IMR-90 (cell line): ENCODE measurements around the gene DTX3L. TPM values are rescaled to one million over a fixed set of nuclear protein-coding genes. Genes with fewer than 3 reads are reported as not detected.
A peak's percentile ranks its signal among the peaks of the same experiment; 100 is the strongest.

Experiments
- ATAC-seq: fragments of 200-7000 bp; cut with Tn5 transposase; 2 replicates; pipeline ENCODE4 v1.9.1; 2020; ENCODE audit warnings: low read depth, mild to moderate bottlenecking, moderate library complexity
- BruUV-seq: library from RNA; stranded (reverse); fragments of 400-500 nt; replicated peaks from 2 replicates; lab custom pipeline; 2021; lab: Mats Ljungman, UMichigan
- CTCF ChIA-PET: fragments of 300-600 bp; formaldehyde crosslinking; extraction: SDS; loops from one replicate; lab custom pipeline; 2021; ENCODE audit warnings: antibody characterized with exemption; lab: Yijun Ruan, JAX
- POLR2A ChIA-PET: fragments of 300-600 bp; sonication (Branson Sonifier 250); formaldehyde crosslinking; loops from one replicate; lab custom pipeline; 2022; ENCODE audit warnings: antibody characterized with exemption; ENCODE audit not compliant: unreplicated experiment; lab: Charles Lee
- DNase-seq: peaks from one replicate; pipeline ENCODE4 v3.0.0; 2013
- H2AFZ ChIP-seq: replicated peaks from 2 replicates; pipeline ENCODE3; 2013; ENCODE audit warnings: low read length, mild to moderate bottlenecking; ENCODE audit not compliant: poor library complexity
- H2AK5ac ChIP-seq: 2 replicates; pipeline ENCODE4 v1.6.1; 2013; ENCODE audit warnings: low read depth, low read length, inconsistent platforms
- H2AK9ac ChIP-seq: replicated peaks from 2 replicates; pipeline ENCODE3; 2013; ENCODE audit warnings: mild to moderate bottlenecking, low read depth, low read length, moderate library complexity; ENCODE audit not compliant: poor library complexity
- H2BK120ac ChIP-seq: 2 replicates; pipeline ENCODE4 v1.6.1; 2013; ENCODE audit warnings: low read depth, low read length, inconsistent platforms
- H2BK15ac ChIP-seq: 3 replicates; pipeline ENCODE4 v1.6.1; 2013; ENCODE audit warnings: low read depth, low read length, inconsistent platforms
- H2BK20ac ChIP-seq: 2 replicates; pipeline ENCODE4 v1.6.1; 2013; ENCODE audit warnings: low read depth, mild to moderate bottlenecking, inconsistent platforms, low read length, moderate library complexity
- H2BK5ac ChIP-seq: 2 replicates; pipeline ENCODE4 v1.6.1; 2013; ENCODE audit warnings: mild to moderate bottlenecking, low read depth, low read length, inconsistent platforms; ENCODE audit not compliant: poor library complexity, severe bottlenecking
- H3K14ac ChIP-seq: replicated peaks from 2 replicates; pipeline ENCODE4 v1.6.1; 2013; ENCODE audit warnings: low read depth, low read length, inconsistent platforms
- H3K18ac ChIP-seq: 2 replicates; pipeline ENCODE4 v1.6.1; 2013; ENCODE audit warnings: low read depth, low read length, control low read depth
- H3K23ac ChIP-seq: 2 replicates; pipeline ENCODE4 v1.6.1; 2013; ENCODE audit warnings: low read depth, low read length, inconsistent platforms
- H3K27ac ChIP-seq: 2 replicates; pipeline ENCODE4 v1.5.1; 2013; ENCODE audit warnings: mild to moderate bottlenecking, control low read depth, low read length; ENCODE audit not compliant: insufficient read depth
- H3K27me3 ChIP-seq: 2 replicates; pipeline ENCODE4 v1.6.1; 2013; ENCODE audit warnings: low read length; ENCODE audit not compliant: control insufficient read depth, insufficient read depth
- H3K36me3 ChIP-seq: 2 replicates; pipeline ENCODE4 v1.6.1; 2013; ENCODE audit warnings: low read length, mixed read lengths; ENCODE audit not compliant: control insufficient read depth, insufficient read depth
- H3K4ac ChIP-seq: 2 replicates; pipeline ENCODE4 v1.6.1; 2013; ENCODE audit warnings: low read depth, low read length, inconsistent platforms
- H3K4me1 ChIP-seq: 2 replicates; pipeline ENCODE4 v1.6.1; 2013; ENCODE audit warnings: low read length, mixed read lengths; ENCODE audit not compliant: control insufficient read depth, insufficient read depth
- H3K4me2 ChIP-seq: 2 replicates; pipeline ENCODE4 v1.6.1; 2013; ENCODE audit warnings: low read depth, mild to moderate bottlenecking, control low read depth, low read length, moderate library complexity
- H3K4me3 ChIP-seq: 2 replicates; pipeline ENCODE4 v1.5.1; 2013; ENCODE audit warnings: low read depth, mild to moderate bottlenecking, control low read depth, low read length, moderate library complexity; ENCODE audit not compliant: insufficient read depth
- H3K56ac ChIP-seq: 2 replicates; pipeline ENCODE4 v1.6.1; 2013; ENCODE audit warnings: low read length, inconsistent platforms; ENCODE audit not compliant: insufficient read depth; ENCODE audit errors: extremely low read depth
- H3K79me1 ChIP-seq, 2 experiments: 2 replicates each; pipeline ENCODE4 v1.6.1; 2013; ENCODE audit warnings: low read length in 2 of 2, inconsistent platforms in 1 of 2, low read depth in 1 of 2
- H3K9ac ChIP-seq: 2 replicates; pipeline ENCODE4 v1.6.1; 2013; ENCODE audit warnings: low read depth, low read length, control low read depth
- H3K9me1 ChIP-seq: 2 replicates; pipeline ENCODE4 v1.6.1; 2013; ENCODE audit warnings: low read length, inconsistent platforms; ENCODE audit not compliant: insufficient read depth
- H3K9me3 ChIP-seq: 2 replicates; pipeline ENCODE4 v1.6.1; 2013; ENCODE audit warnings: low read length; ENCODE audit not compliant: control insufficient read depth, insufficient read depth
- H4K20me1 ChIP-seq: 2 replicates; pipeline ENCODE4 v1.6.1; 2013; ENCODE audit warnings: low read length, inconsistent platforms; ENCODE audit not compliant: insufficient read depth
- H4K5ac ChIP-seq: 2 replicates; pipeline ENCODE4 v1.6.1; 2013; ENCODE audit warnings: mild to moderate bottlenecking, low read depth, low read length, control low read depth
- H4K8ac ChIP-seq, 2 experiments: 2 replicates each; pipeline ENCODE4 v1.6.1; 2013; ENCODE audit warnings: low read depth in 2 of 2, low read length in 2 of 2, control low read depth in 1 of 2, inconsistent platforms in 1 of 2
- H4K91ac ChIP-seq: 2 replicates; pipeline ENCODE4 v1.6.1; 2013; ENCODE audit warnings: low read depth, low read length, inconsistent platforms; ENCODE audit not compliant: insufficient read depth
- MXI1 ChIP-seq: IDR thresholded peaks from 2 replicates; pipeline ENCODE4 v1.6.1; 2012; ENCODE audit warnings: low read depth, mild to moderate bottlenecking, low read length, moderate library complexity, borderline replicate concordance
- NFE2L2 ChIP-seq: fragments of 150-350 bp; IDR thresholded peaks from 2 replicates; pipeline ENCODE4 v1.6.1; 2016; ENCODE audit warnings: low read depth, mild to moderate bottlenecking, low read length
- WGBS, 2 experiments: methylation state at CpG; one replicate each; pipeline versions ENCODE4 v1.1.5 to v1.1.7; 2013; ENCODE audit warnings: missing lambda C conversion rate in 2 of 2; ENCODE audit not compliant: insufficient read length in 1 of 2; ENCODE audit errors: extremely low coverage in 2 of 2; 5-methylcytosine and 5-hydroxymethylcytosine counted together
- dilution Hi-C: fragments of 300-500 bp; cut with HindIII; formaldehyde crosslinking; loops from one replicate; pipeline ENCODE4 v1.14.3; 2018; ENCODE audit warnings: low sequenced_read_pairs; ENCODE audit not compliant: unreplicated experiment
- in situ Hi-C: fragments of 300-500 bp; cut with MboI; formaldehyde crosslinking; loops from 3 replicates; pipeline ENCODE4 v1.14.3; 2019; ENCODE audit warnings: low sequenced_read_pairs, inconsistent platforms, mixed read lengths
- intact Hi-C: fragments of 100-400 bp; cut with micrococcal nuclease; formaldehyde crosslinking; loops from 2 replicates; pipeline ENCODE4 v1.10.0; 2022
- polyA plus RNA-seq, 3 experiments: library from polyadenylated mRNA; depleted of rRNA; stranded (reverse); fragments of >200 nt; gene quantifications; 2 replicates each; pipeline ENCODE4 v1.2.3, GENCODE V29; 2012; ENCODE audit warnings: low replicate concordance in 1 of 3
- total RNA-seq: library from RNA; depleted of rRNA; stranded (reverse); fragments of >200 nt; gene quantifications from 2 replicates; pipeline ENCODE4 v1.2.3, GENCODE V29; 2012

DTX3L gene
- total and polyA plus RNA-seq, 2 of the 4 experiments (the other 2 are of a cell fraction) = 4.1 to 7.9 TPM

DNA sequence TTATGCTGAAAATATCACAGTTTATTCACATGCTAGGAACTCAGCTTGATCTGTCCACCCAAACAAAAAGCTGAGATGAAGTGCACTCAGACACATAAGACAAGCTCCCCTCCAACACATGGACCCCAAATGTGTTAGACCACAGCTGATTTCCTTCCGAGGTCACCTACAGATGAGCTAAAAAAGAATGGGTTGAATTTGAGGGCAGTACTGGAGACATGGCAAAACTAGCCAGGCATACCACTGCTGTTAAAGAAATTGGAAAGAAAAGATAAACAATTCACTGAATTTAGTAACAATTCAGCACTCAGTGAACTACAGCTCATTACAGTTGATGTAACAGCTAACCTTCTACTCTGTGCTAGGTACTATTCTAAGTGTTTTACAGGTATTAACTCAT, 15.5 kb upstream of the DTX3L start:
- ChIA-PET POLR2A (no interaction called here), CTCF (interaction anchor here (1.5 kb wide), 1 partner anchor 131 kb away, joined by 4 read pairs; no protein-coding TSS in a partner anchor)
- H2AK9ac ChIP-seq = no peak overlapping the region
- no peak overlapping the region for H3K23ac ChIP-seq
- in situ Hi-C loops (no loop called here), intact Hi-C loops (no loop called here), dilution Hi-C loops (no loop called here)
- H4K91ac ChIP-seq = no peak overlapping the region
- DNase-seq (no peak), ATAC-seq (peak; percentile 60)
- H4K8ac ChIP-seq = no peak overlapping the region
- H2AFZ ChIP-seq = no peak overlapping the region
- H3K4me3 ChIP-seq = no peak overlapping the region
- WGBS, 2 experiments = no CpG with 5 or more reads among the region's 1 CpG
- H3K4ac ChIP-seq = no peak overlapping the region
- no peak overlapping the region for H2BK5ac ChIP-seq
- H3K56ac ChIP-seq = no peak overlapping the region
- H2BK15ac ChIP-seq = no peak overlapping the region
- H4K5ac ChIP-seq = no peak overlapping the region
- H3K4me2 ChIP-seq = no peak overlapping the region
- no peak for TF ChIP-seq NFE2L2
- TF ChIP-seq MXI1 = no peak
- H3K4me1 ChIP-seq = peaks cover 2% of the 10 kb centered on the region; the same call in 1 of the 2 replicates
- H2BK20ac ChIP-seq = no peak overlapping the region
- no peak overlapping the region for H2AK5ac ChIP-seq
- H4K20me1 ChIP-seq = no peaks in the 10 kb centered on the region
- H3K9me3 ChIP-seq = no peaks in the 10 kb centered on the region
- no peak overlapping the region for H2BK120ac ChIP-seq
- peaks cover 17% of the 10 kb centered on the region; the same call in 1 of the 2 replicates for H3K36me3 ChIP-seq
- no peaks in the 10 kb centered on the region for H3K79me1 ChIP-seq
- H3K27ac ChIP-seq = no peak overlapping the region
- H3K18ac ChIP-seq = no peak overlapping the region
- no peak overlapping the region for H3K14ac ChIP-seq
- no peak overlapping the region for H3K9ac ChIP-seq
- BruUV-seq = no TSS peak
- H3K9me1 ChIP-seq = 0 out of 2 replicates have a peak, but pooled peaks cover 3% of the 10 kb centered on the region
- no peaks in the 10 kb centered on the region for H3K27me3 ChIP-seq
